ENCODE results near the gene RSRC2.
A peak's percentile ranks its signal among the peaks of the same experiment; 100 is the strongest.
"Not testable (repeated sequence)": the region's sequence is repeated elsewhere in the genome, so short reads cannot be mapped to it uniquely, and the experiment has no call there.

RSRC2 gene, protein sequence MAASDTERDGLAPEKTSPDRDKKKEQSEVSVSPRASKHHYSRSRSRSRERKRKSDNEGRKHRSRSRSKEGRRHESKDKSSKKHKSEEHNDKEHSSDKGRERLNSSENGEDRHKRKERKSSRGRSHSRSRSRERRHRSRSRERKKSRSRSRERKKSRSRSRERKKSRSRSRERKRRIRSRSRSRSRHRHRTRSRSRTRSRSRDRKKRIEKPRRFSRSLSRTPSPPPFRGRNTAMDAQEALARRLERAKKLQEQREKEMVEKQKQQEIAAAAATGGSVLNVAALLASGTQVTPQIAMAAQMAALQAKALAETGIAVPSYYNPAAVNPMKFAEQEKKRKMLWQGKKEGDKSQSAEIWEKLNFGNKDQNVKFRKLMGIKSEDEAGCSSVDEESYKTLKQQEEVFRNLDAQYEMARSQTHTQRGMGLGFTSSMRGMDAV

DNA sequence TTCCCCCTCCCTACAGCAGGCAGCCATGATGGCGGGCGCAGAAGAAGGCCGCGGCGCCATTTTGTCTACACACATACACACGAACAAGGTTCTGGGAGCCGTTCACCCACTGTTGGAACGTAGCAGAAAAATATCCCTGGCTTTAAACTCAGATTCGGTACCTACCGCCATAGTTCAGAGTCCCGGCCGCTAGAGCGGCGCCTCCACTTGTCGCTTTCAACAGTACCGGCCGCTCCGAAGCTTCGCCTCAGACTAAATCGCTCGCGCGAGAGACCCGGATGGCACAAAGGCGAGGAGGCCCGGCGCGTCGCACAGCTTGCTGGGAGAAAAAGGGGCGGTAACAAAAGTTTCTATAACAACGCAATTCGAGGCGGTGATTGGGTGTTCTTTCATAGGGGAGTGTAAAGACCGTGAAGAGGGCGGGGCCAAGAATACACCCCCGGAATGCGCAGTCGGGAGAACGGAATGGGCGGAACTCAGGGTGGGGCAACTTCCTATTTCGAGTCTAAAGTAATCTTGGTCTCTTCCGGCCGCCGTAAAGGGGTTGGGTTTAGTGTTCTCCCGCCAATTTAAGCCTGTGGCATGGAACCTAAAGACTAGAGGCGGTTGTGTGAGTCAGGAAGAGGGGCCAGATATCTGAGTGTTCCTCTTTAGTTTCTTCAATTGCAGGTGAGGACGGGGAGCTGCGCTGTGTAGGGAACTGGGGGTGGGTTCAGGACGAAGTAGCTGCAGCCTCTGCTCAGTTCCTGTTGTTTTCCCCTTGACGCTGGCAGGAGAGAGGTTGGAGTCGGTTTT lies at the start of gene RSRC2, which contains the start of gene KNTC1:
RSRC2 (minus strand) TSS at position 254 of the 795 bp plus-strand sequence; CDS start at position 171, 83 bp downstream.
KNTC1 (plus strand) TSS at position 567 of the 795 bp plus-strand sequence. CDS start 2,815 bp downstream, outside the sequence.
- peak; percentile 100 for DNase-seq

DNA sequence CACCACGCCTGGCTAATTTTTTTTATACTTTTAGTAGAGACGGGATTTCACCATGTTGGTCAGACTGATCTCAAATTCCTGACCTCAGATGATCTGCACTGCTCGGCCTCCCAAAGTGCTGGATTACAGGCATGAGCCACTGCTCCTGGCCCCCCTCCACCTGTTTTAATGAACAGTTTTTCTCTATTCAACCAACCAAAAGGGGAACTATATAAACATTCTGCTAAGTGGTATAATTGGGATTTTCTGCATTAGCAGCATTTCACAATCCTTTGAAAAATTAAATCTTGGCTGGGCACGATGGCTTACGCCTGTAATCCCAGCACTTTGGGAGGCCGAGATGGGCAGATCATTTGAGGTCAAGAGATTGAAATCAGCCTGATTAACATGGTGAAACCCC lies 45.1 kb upstream of the RSRC2 start:
- DNase-seq, result peak; percentile 68

DNA sequence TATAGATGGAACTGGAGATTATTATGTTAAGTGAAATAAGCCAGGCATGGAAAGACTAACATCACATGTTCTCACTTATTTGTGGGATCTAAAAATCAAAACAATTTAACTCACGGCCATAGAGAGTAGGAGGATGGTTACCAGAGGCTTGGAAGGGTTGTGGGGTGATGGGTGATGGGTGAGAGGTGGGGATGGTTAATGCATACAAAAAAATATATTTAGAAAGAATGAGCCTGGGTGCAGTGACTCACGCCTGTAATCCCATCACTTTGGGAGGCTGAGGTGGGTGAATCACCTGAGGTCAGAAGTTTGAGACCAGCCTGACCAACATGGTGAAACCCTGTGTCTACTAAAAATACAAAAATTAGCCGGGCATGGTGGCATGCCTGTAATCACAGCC lies 43.3 kb upstream of the RSRC2 start:
- DNase-seq, result not testable (repeated sequence)

DNA sequence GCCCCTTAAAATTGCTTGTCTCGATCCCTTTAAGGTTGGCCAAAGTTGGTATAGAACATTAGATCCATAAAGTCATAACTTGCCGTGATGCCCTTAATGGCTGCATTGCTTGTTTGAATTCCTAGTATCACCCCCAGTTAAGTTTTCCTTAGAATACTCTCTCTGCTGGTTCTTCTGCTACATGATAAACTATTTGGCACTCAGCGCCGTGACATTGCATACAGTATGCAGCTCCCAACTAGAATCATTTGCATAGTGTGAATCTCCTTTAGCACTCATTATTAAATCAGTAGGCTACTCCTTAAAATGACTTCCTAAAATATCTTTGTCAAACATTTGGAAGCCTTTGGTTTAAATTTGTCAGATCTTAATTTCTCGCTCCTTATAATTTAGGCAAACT lies 42.6 kb upstream of the RSRC2 start:
- no peak for DNase-seq

DNA sequence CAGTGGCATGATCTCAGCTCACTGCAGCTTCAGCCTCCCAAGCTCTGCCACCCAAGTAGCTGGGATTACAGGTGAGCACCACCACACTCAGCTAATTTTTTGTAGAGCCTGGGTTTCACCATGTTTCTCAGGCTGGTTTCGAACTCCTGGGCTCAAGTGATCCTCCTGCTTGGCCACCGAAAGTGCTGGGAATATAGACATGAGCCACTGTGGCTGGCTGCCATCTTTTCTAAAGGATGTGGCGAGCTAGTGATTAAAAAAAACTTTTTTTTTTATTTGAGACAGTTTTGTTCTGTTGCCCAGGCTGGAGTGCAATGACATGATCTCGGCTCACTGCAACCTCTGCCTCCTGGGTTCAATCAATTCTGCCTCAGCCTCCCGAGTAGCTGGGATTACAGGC lies 40.1 kb upstream of the RSRC2 start:
- DNase-seq, result not testable (repeated sequence)

DNA sequence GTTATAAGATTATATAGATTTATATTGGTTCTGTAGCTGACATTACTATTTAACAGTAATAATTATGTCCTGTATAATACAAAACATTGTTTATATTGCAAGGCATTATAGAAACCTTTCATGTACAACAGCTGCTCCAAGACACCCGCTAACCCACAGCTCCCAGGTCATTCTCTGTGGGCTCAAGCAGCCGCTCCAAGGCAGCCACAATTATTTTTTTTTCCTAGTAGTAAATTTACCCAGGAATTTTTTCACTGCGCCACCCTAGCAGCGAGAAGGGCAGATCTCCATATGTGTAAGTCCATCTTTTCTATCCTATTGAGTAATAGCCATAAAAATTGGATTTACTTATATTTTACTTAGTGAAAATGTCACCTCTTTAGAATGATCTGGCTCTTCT lies 36.6 kb upstream of the RSRC2 start:
- DNase-seq, result no peak

DNA sequence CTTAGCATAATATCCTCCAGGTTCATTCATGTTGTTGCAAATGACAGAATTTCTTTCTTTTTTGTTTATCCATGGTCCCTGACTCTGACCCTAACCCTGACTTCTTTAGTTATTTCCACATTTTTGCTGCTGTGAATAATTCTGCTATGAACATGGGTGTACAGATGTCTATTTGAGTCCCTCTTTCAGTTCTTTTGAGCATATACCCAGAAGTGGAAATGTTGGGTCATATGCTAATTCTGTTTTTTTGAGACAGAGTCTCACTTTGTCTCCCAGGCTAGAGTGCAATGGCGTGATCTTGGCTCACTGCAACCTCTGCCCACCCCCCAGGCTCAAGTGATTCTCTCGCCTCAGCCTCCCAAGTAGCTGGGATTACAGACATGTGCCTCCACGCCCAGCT lies 33.4 kb upstream of the RSRC2 start:
- no peak for DNase-seq

DNA sequence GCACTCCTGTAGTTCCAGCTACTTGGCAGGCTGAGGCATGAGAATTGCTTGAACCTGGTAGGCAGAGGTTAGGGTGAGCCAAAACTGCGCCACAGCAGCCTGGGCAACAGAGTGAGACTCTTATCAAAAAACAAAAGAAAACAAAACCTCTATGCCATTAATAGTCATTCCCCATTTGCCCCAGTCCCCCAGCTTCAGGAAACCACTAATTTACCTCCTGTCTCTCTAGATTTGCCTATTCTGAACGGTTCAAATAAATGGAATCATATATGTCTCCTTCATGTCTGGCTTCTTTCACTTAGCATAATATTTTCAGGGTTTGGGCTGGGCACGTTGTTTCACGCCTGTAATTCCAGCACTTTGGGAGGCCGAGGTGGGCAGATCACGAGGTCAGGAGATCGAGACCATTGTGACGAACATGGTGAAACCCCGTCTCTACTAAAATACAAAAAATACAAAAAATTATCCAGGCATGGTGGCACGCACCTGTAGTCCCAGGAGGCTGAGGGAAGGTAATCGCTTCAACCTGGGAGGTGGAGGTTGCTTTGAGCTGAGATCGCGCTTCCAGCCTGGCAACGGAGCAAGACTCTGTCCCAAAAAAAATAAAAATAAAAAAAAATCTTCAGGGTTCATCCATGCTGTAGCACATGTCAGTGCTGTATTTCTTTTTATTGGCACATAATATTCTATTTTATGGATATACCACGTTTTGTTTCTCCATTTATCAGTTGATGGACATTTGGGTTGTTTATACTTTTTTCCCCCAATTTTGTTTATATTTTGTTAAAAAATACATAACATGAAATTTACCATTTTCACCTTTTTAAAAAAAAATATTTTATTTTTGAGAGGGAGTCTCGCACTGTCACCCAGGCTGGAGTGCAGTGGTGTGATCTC lies 32.3 kb upstream of the RSRC2 start:
- no peak for DNase-seq

DNA sequence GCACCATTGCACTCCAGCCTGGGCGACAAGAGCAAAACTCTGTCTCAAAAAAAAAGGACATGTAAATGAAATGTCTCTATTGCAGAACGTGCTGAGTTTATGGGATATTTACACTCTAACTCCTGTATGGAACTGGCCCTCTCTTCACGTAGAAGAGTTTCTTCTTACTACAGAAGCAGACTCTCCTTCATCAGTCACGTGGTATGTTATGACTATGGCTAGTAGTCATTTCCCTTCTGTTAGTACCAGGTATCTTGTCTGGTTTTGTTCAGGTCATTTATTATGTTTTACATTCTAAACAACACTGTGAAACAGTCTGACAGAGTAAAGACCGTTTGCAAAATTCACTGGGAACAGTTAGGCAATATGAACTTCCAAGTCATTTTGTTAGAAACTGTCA lies 20.6 kb upstream of the RSRC2 start:
- no peak for DNase-seq

DNA sequence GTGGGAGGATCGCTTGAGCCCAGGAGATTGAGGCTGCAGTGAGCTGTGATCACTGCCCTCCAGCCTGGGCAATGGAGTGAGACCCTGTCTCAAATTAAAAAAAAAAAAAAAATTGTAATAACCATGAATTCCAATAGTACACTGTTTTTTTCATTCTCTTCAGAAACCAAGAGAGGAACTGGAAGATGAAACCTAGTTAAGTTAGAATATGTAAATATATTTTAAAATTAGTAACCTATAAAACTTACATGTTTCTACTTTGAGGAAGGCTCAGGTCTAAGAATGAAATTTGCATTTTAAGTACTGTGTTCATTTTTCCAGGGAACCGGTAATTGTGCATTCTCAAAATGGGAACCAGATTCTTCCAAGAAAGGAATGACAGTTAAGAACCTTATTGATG lies 19.1 kb upstream of the RSRC2 start:
- DNase-seq, result no peak

DNA sequence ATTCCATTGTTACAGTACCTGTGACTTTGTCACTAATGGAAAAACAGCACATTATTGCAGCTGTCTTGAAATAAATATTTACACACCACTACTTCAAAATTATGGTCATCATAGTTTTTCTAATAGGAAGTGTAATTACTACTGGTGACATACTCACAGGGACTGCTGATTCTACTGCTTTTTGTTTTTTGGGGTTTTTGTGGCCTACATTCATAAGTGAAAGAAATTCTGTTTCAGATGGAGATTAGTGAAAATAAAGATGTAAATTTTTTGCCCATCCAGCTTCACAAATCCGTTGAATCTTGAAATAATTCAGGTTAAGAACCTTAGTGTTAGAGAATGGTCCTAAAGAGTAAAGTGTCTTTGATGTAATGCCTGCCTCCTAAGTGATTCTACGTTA lies 17.8 kb upstream of the RSRC2 start:
- DNase-seq, result no peak

DNA sequence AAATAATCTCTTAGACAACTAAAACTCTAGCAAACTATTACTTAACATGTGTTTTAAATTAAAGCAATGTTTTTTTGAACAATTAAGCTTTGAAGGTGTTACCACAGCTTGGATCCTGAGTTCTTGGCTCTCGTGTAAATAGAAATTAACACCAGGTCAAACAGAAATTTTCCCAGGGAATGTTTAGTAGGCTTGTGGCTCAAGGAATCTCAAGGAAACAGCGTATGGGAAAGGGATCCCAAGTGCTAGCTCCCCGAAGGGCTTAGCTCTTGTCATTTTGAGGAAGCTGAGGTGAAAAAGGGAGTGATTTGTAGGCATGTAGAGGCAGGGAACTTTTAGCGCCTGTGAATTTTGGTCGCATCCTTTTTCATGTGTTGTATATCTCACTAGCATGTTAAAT lies 11.8 kb upstream of the RSRC2 start:
- no peak for DNase-seq

DNA sequence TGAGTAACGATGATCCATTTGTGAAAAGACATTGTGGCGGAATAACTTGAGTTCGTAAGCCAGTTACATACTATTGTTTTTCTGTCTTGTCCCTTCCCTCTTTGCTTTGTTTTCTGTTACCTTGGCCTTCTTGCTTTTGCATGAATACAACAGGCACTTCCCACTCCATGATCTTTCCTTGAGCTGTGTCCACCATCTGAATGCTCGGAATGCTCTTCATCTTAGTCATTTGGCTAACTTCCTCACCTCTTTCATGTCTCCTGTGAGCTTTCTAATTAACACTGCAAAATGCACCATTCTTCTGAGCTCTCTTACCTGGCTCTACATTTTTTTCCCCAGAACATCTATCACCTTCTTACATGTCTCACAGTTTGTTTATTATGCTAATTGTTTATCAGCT lies 10.3 kb upstream of the RSRC2 start:
- DNase-seq, result no peak

DNA sequence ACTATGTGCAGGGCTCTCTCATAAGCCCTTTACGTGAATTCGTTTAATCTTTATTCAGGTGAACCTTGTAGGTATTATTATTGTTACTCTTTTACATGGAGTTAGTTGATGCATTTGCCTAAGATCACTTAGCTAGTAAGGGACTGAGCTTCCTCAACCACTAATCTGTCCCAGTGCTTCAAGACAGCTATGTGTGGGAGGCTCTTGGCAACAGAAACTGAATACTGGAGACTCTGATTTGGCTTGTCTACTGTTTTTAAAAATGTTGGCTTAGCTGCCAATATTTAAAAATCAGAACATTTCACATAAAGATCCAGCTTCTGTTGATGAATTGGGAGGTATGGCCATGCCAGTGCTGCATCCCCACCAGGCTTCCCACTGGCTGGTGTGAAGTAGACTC lies 7.1 kb upstream of the RSRC2 start:
- DNase-seq, result no peak

DNA sequence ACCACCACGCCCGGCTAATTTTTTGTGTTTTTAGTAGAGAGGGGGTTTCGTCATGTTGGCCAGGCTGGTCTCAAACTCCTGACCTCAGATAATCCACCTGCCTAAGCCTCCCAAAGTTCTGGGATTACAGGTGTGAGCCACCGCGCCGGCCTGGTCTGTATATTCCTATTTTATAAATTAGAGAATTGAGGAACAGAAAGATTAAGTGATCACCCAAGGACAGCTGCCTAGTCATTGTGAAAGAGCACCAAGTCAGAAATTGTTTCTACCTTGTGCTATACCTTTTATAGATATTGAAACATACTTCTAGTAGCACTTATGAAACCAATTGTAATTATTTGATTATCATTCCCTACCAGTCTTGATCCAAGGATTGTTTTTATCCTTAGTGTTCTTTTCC lies 2.3 kb upstream of the RSRC2 start:
- DNase-seq, result no peak

DNA sequence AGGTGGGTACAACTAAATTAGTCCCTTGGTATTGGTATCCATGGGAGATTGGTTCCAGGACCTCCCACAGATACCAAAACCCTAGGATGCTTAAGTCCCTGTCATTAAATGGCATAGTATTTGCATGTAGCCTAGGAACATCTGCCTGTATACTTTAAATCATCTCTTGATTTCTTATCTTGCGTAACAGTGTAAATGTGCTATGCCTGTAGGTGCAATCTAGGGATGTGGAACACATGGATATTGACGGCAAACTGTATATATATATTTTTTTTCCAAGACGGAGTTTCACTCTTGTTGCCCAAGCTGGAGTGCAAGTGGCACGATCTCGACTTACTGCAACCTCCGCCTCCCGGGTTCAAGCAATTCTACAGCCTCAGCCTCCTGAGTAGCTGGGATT lies 1.8 kb upstream of the RSRC2 start:
- no peak for DNase-seq

DNA sequence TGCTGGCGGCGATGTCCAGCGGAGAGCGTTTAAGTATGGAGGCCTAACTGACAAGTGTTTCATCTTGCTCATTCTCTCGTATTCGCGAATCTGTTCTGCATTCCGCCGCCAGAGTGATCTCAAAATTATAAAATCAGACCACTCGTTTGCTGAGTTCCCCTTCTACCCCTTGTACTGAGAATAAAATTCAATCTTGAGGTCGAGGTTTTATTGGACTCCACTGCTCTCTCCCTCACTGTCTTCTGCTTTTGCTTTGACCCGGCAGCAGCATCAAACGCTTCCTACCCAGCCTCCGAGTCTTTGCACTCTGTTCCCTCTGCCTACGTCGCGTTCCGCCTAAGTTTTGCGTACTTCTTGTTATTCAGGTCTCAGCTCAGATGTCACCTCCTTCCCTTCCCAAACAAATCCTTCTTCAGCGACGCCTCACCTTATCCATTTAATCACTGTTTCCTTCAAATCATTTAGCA lies 775 bp upstream of the RSRC2 start:
- DNase-seq, result peak; percentile 53

DNA sequence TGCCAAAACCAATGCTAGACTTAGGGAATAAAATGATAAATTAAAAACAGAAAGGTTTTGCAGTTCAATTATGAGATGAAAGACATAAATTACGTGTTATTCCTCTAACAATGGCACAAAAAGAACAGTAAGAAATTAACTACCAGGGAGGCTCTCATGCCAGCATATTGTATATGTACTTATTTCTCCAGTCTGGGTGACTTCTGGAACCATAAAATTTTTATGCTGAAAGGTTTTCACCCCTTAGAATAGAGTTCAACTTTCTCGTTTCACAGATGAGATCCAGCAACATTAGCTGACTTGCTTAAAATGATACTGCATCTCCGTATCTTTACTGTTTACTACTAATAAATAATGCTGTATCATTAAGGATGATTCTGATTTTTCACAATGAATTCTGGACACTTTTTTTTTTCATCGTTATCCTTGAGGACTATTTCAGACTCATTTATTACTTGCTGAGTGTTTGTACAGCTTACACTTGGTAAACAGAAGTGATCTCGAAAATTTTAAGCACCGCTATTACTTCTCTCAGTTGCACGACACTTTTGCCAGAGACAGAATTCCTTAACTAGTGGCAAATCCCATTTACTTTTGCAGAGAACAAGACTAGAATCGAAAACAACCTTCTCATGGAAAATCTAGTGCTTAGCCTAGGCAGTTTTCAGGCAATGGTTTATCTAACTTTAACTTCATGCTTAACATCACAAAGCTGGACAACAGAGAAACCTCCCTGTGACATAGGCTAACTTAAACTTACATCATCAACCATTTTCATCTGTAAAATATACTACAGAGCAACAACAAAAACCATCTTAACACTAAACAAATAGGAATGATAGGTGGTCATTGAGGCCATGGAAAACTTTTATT lies 2.7 kb downstream of the RSRC2 start:
- no peak for DNase-seq

DNA sequence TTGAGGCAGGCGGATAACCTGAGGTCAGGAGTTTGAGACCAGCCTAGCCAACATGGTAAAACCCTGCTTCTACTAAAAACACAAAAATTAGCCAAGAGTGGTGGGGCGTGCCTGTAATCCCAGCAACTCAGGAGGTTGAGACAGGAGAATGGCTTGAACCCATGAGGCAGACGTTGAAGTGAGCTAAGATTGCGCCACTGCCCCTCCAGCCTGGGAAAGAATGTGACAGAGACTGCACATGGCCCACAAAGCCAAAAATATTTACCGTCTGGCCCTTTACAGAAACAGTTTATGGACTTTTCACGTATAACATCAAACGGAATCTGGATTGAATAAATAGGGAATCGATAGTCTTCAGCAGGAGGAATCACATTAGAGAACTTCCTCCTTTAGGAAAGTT lies 3.5 kb downstream of the RSRC2 start:
- no peak for DNase-seq

DNA sequence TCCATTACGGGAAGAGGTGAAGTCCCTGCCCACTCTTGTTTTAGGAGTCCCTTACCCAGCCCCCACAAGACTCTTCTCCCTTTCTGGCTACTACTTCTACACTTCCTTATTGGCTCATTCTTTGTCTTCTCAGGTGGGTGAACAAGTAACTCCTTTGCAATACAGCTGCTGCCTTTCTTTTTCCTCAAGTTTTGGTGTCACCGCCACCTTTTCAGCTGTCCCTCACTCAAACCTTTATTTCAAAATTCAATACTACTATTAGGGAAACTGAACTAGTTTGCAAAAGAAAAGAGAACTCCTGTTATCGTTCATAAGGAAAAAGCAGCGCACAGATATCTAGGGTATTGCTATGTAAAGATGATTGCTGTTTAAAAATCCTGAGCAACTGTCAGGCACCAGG lies 6.1 kb downstream of the RSRC2 start:
- DNase-seq, result no peak

DNA sequence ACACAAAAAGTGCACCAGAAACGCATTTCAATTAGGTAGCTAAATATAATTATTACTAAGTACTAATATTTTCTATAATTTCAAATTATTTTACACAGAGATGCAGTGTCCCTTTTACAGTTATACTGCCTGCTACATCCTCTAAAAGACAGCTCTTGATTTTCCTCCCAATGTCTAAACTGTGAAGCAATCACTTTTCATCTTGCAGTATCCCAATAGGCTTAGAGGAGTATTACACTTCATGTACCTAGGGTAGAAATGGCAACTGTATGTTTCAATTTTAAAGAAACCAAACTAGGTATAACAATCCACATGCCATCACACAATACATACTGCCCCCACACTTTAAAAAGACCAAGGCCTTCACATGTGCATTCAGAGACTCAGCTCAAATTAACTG lies 7.3 kb downstream of the RSRC2 start:
- DNase-seq, result no peak

DNA sequence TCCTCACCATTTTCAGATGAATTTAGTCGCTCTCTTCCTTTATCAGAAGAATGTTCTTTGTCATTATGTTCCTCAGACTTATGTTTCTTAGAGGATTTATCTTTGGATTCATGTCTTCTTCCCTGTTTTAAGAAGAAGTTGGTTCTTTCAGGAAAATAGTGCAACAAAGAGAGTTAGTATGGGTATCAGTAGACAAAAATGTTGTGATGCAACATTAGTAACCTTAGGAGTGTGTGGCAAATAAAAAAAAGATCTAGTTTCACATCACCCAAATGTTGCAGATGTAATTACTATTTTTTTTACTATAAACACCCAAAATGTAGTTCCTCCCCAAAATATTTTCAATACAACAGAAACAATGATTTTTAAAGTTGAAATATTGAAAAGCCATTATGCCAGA lies 7.8 kb downstream of the RSRC2 start:
- DNase-seq, result no peak
